GM06990 (cell line): Measurements from ENCODE around the gene SLC7A14.

ENCODE experiments used
- DNase-seq: peaks from one replicate; pipeline ENCODE4 v3.0.0-alpha.2; 2011; ENCODE audit not compliant: insufficient read length; ENCODE audit errors: extremely low read depth
- H3K27me3 ChIP-seq: replicated peaks from 2 replicates; pipeline ENCODE4 v1.6.0; 2011; ENCODE audit warnings: low read length; ENCODE audit not compliant: control insufficient read depth, insufficient read depth
- H3K36me3 ChIP-seq: 2 replicates; pipeline ENCODE4 v1.5.1; 2011; ENCODE audit warnings: low read length; ENCODE audit not compliant: control insufficient read depth, insufficient read depth
- H3K4me3 ChIP-seq: replicated peaks from 2 replicates; pipeline ENCODE4 v1.5.1; 2011; ENCODE audit warnings: low read depth, mild to moderate bottlenecking, control low read depth, low read length
- TF ChIP-seq, protein P1 (sequence below): IDR thresholded peaks from 2 replicates; pipeline ENCODE4 v1.5.1; 2011; ENCODE audit warnings: low read length, control low read depth, mild to moderate bottlenecking, inconsistent platforms; ENCODE audit not compliant: insufficient read depth, poor library complexity, severe bottlenecking

The SLC7A14 gene

DNA sequence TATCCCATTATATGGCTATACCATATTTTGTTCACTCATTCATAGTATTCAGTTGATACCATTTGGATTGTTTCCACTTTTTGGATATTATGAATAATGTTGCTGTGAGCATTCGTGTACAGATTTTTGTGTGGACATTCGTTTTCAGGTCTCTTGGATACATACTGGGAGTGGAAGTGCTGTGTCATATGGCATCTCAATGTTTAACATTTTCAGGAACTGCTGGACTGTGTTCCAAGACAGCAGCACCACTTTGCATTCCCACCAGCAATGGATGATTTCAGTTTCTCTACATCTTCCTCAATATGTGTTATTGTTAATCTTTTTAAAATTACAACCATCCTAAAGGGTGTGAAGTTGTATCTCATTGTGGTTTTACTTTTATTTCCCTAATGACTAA, 34.6 kb downstream of the SLC7A14 start:
- Histone ChIP-seq H3K36me3 (no peaks in the 10 kb centered on the region), H3K27me3 (no peaks in the 10 kb centered on the region; the same call in 1 of the 2 replicates), H3K4me3 (no peak overlapping the region)
- DNase-seq = no peak
- TF ChIP-seq, protein P1, sequence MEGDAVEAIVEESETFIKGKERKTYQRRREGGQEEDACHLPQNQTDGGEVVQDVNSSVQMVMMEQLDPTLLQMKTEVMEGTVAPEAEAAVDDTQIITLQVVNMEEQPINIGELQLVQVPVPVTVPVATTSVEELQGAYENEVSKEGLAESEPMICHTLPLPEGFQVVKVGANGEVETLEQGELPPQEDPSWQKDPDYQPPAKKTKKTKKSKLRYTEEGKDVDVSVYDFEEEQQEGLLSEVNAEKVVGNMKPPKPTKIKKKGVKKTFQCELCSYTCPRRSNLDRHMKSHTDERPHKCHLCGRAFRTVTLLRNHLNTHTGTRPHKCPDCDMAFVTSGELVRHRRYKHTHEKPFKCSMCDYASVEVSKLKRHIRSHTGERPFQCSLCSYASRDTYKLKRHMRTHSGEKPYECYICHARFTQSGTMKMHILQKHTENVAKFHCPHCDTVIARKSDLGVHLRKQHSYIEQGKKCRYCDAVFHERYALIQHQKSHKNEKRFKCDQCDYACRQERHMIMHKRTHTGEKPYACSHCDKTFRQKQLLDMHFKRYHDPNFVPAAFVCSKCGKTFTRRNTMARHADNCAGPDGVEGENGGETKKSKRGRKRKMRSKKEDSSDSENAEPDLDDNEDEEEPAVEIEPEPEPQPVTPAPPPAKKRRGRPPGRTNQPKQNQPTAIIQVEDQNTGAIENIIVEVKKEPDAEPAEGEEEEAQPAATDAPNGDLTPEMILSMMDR = no peak

DNA sequence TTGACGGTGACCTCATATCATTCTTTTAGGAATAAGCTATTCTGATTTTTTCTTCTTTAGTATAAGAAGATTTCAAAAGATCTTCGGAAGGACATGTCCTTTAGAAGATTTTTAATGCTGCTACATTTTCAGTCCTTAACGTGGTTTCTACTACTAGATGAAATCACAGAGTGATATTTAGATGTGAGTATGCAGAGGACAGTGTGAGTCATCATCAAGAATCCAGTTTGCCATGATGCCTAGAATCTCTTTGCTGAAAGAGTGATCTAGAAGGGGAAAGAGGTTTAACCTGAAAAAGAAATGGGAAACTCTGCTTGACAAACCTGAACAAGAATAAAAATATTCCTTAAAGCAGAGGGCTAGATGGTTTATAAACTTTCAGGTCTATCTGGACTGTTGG, 43.2 kb downstream of the SLC7A14 start:
- TF ChIP-seq, protein P1 = no peak

DNA sequence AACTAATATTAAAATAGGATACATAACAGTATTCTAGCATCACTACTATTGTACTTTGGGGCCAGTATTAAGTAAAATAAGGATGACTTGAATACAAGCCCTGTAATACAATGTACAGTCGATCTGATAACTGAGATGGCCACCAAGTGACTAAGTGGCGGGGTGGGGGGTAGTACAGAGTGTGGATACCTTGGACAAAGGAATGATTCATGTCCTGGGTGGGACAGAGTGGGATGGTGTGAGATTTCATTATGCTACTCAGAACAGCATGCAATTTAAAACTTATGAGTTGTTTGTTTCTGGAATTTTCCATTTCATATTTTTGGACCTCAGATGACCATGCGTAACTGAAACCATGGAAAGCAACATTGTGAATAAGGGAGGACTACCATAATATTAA, 46.0 kb downstream of the SLC7A14 start:
- DNase-seq = no peak
- Histone ChIP-seq H3K4me3 (no peak overlapping the region), H3K36me3 (no peaks in the 10 kb centered on the region), H3K27me3 (no peaks in the 10 kb centered on the region; the same call in 1 of the 2 replicates)
- TF ChIP-seq, protein P1 = no peak

More for the DNA sequence above, 43.2 kb downstream of the SLC7A14 start:
- Histone ChIP-seq H3K27me3 (no peaks in the 10 kb centered on the region), H3K36me3 (no peaks in the 10 kb centered on the region), H3K4me3 (no peak overlapping the region)
- no peak for DNase-seq

DNA sequence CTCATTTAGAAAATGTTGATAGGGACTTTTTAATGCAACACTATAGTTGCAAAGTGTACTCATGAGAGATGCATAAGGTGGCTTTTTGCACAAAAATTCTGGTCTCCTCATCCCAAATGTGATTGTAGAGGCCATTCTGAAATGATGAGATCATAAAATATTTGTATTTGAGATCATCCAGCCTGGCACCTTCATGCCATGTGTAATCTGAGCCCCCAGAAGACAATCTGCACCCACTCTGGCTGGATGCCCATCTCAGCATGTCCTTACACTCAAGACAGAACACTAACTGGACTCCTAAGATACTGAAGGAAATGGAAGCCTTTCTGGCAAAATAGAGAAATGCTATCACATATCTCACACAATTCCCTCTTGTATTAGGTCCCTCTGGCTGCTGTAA, 49.2 kb downstream of the SLC7A14 start:
- TF ChIP-seq, protein P1 = no peak
- Histone ChIP-seq H3K4me3 (no peak overlapping the region), H3K27me3 (no peaks in the 10 kb centered on the region; the same call in 1 of the 2 replicates), H3K36me3 (no peaks in the 10 kb centered on the region)
- no peak for DNase-seq

DNA sequence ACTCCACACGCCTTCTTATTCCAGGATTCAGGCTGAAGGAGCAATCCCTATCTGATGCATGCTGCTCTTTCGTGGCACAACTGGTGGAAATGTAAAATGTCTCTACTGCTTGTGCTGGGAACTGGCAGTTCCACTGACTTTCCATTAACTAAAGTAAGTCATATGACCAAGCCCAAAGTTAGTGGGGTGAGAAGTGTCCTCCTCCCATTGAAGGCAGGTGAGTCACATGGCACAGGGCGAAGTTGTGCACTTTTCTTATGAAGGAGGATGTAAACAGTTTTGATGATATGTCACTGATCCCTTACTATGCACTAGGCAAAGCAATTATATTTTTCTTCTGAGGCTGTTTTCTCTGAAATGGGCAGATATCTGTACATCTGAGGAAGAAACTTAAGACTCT, 51.6 kb downstream of the SLC7A14 start:
- no peaks in the 10 kb centered on the region; the same call in 1 of the 2 replicates for H3K27me3 ChIP-seq
- no peaks in the 10 kb centered on the region for H3K36me3 ChIP-seq
- DNase-seq = no peak
- H3K4me3 ChIP-seq = no peak overlapping the region
- TF ChIP-seq, protein P1 = no peak

DNA sequence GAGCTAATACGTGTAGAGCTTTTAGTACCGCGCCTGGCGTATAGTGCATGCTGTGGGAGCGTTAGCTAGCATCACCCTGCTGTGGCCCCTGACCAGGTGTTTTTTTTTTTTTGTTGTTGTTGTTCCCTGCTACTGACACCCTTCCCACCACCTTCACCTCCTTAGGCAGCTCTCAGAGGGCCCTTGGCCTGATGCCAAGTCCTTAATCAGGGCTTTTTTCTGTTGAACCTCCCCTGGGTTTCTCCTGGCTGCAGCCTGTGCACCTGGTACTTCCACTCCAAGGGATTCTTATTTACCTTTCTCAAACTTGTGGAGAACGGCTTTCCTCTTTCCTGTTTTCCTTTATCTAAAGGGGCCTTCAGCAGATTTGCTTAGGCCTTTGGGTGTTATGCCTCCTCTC, 53.3 kb downstream of the SLC7A14 start:
- H3K27me3 ChIP-seq = no peaks in the 10 kb centered on the region; the same call in 1 of the 2 replicates
- no peaks in the 10 kb centered on the region for H3K36me3 ChIP-seq
- H3K4me3 ChIP-seq = no peak overlapping the region
- TF ChIP-seq, protein P1 = no peak
- DNase-seq = no peak
